H1 (cell line): Measurements from ENCODE around the gene PDZRN4. TPM values are rescaled to one million over a fixed set of nuclear protein-coding genes. Genes with fewer than 3 reads are reported as not detected.

Experiments
- CTCF ChIA-PET: fragments of 300-600 bp; sonication (Branson Sonifier 250); formaldehyde crosslinking; loops from one replicate; lab custom pipeline; 2021; ENCODE audit not compliant: partially characterized antibody; lab: Charles Lee
- POLR2A ChIA-PET: fragments of 300-600 bp; sonication (Branson Sonifier 250); formaldehyde crosslinking; loops from one replicate; lab custom pipeline; 2021; ENCODE audit warnings: inconsistent platforms; ENCODE audit not compliant: partially characterized antibody; lab: Charles Lee
- DNase-seq, 2 experiments: peaks; one replicate each; pipeline versions ENCODE4 v3.0.0 to v3.0.0-alpha.2; 2010 to 2022; ENCODE audit warnings: low spot score in 2 of 2, low read depth in 1 of 2, mixed read lengths in 1 of 2
- FAIRE-seq: peaks from 2 replicates; lab custom pipeline; 2011; peaks lifted over from hg19 to GRCh38; lab: Jason Lieb, UNC
- H2AFZ ChIP-seq: 2 replicates; pipeline ENCODE4 v1.8.1; 2012; ENCODE audit warnings: low read length, inconsistent platforms
- H2AK5ac ChIP-seq: 2 replicates; pipeline ENCODE4 v1.6.1; 2013; ENCODE audit warnings: low read depth, low read length
- H2BK120ac ChIP-seq: replicated peaks from 2 replicates; pipeline ENCODE3; 2013; ENCODE audit warnings: low read depth, low read length, inconsistent platforms
- H2BK12ac ChIP-seq: 2 replicates; pipeline ENCODE4 v1.6.1; 2013; ENCODE audit warnings: low read depth, low read length
- H2BK15ac ChIP-seq: 2 replicates; pipeline ENCODE4 v1.6.1; 2013; ENCODE audit warnings: low read length
- H2BK20ac ChIP-seq: 2 replicates; pipeline ENCODE4 v1.6.1; 2013; ENCODE audit warnings: low read length
- H2BK5ac ChIP-seq: 2 replicates; pipeline ENCODE4 v1.6.1; 2013; ENCODE audit warnings: low read depth, low read length
- H3K14ac ChIP-seq: 2 replicates; pipeline ENCODE4 v1.6.1; 2013; ENCODE audit warnings: inconsistent platforms; ENCODE audit not compliant: insufficient read length
- H3K18ac ChIP-seq: 2 replicates; pipeline ENCODE4 v1.6.1; 2013; ENCODE audit warnings: low read length; ENCODE audit errors: extremely low read depth
- H3K23ac ChIP-seq: 2 replicates; pipeline ENCODE4 v1.6.1; 2013; ENCODE audit warnings: inconsistent platforms; ENCODE audit not compliant: insufficient read length
- H3K23me2 ChIP-seq: 2 replicates; pipeline ENCODE4 v1.6.1; 2013; ENCODE audit warnings: low read depth, low read length
- H3K27ac ChIP-seq: 2 replicates; pipeline ENCODE4 v1.6.1; 2011; ENCODE audit warnings: low read depth, low read length, inconsistent platforms
- H3K27me3 ChIP-seq, 4 experiments: replicated peaks in 1 of 4; 1 replicate in 1 of 4; 2 replicates in 3 of 4; pipeline versions ENCODE4 v1.6.1 to v1.8.1; 2011 to 2013; ENCODE audit warnings: low read length in 3 of 4, mild to moderate bottlenecking in 3 of 4, inconsistent platforms in 2 of 4, mixed read lengths in 2 of 4, moderate library complexity in 1 of 4; ENCODE audit not compliant: control insufficient read depth in 3 of 4, insufficient read depth in 3 of 4; ENCODE audit errors: extremely low read depth in 1 of 4
- H3K36me3 ChIP-seq, 4 experiments: 2 replicates each; pipeline versions ENCODE4 v1.6.1 to v1.8.1; 2011 to 2013; ENCODE audit warnings: mild to moderate bottlenecking in 4 of 4, low read length in 3 of 4, moderate library complexity in 2 of 4, control low read depth in 1 of 4, inconsistent platforms in 1 of 4; ENCODE audit not compliant: insufficient read depth in 4 of 4, control insufficient read depth in 2 of 4
- H3K4ac ChIP-seq: replicated peaks from 2 replicates; pipeline ENCODE3; 2013; ENCODE audit warnings: low read length, low read depth, mixed read lengths, inconsistent platforms; ENCODE audit not compliant: insufficient read length
- H3K4me1 ChIP-seq, 4 experiments: replicated peaks in 1 of 4; 1 replicate in 1 of 4; 2 replicates in 3 of 4; pipeline versions ENCODE4 v1.6.1 to v1.8.1; 2011 to 2013; ENCODE audit warnings: low read length in 3 of 4, inconsistent platforms in 2 of 4, mixed read lengths in 1 of 4; ENCODE audit not compliant: insufficient read depth in 4 of 4, control insufficient read depth in 3 of 4
- H3K4me2 ChIP-seq, 2 experiments: 2 replicates each; pipeline versions ENCODE4 v1.6.1 to v1.8.1; 2011 to 2013; ENCODE audit warnings: low read depth in 2 of 2, low read length in 2 of 2, control low read depth in 1 of 2, inconsistent platforms in 1 of 2, mild to moderate bottlenecking in 1 of 2; ENCODE audit not compliant: insufficient read depth in 1 of 2
- H3K4me3 ChIP-seq, 4 experiments: fragments of 200-600, 300-600 bp in 1 of 4; sonication (generic), shearing (Covaris generic), sonication (Bioruptor Twin) in 1 of 4; 2 replicates each; pipeline versions ENCODE4 v1.5.1 to v1.8.1; 2011 to 2016; ENCODE audit warnings: low read length in 4 of 4, low read depth in 3 of 4, control low read depth in 2 of 4, inconsistent platforms in 2 of 4, mild to moderate bottlenecking in 2 of 4, mixed read lengths in 1 of 4, moderate library complexity in 1 of 4; ENCODE audit not compliant: insufficient read depth in 2 of 4; ENCODE audit errors: extremely low read depth in 1 of 4
- H3K56ac ChIP-seq: replicated peaks from 2 replicates; pipeline ENCODE3; 2013; ENCODE audit warnings: low read depth, mild to moderate bottlenecking, mixed read lengths, low read length, inconsistent platforms; ENCODE audit not compliant: insufficient read length
- H3K79me1 ChIP-seq: 2 replicates; pipeline ENCODE4 v1.6.1; 2013; ENCODE audit warnings: low read depth, low read length, control low read depth
- H3K79me2 ChIP-seq, 2 experiments: 2 replicates each; pipeline versions ENCODE4 v1.6.1 to v1.8.1; 2012 to 2013; ENCODE audit warnings: low read length in 2 of 2, mild to moderate bottlenecking in 2 of 2, inconsistent platforms in 1 of 2; ENCODE audit not compliant: insufficient read depth in 2 of 2, control insufficient read depth in 1 of 2
- H3K9ac ChIP-seq, 4 experiments: replicated peaks in 1 of 4; 1 replicate in 1 of 4; 2 replicates in 3 of 4; pipeline versions ENCODE4 v1.6.1 to v1.8.1; 2011 to 2013; ENCODE audit warnings: low read depth in 3 of 4, low read length in 3 of 4, control low read depth in 2 of 4, mild to moderate bottlenecking in 2 of 4, moderate library complexity in 2 of 4, inconsistent platforms in 1 of 4; ENCODE audit errors: extremely low read depth in 1 of 4
- H3K9me3 ChIP-seq, 2 experiments: 2 replicates each; pipeline versions ENCODE4 v1.6.1 to v1.8.1; 2012 to 2013; ENCODE audit warnings: mild to moderate bottlenecking in 2 of 2, moderate library complexity in 2 of 2, control low read depth in 1 of 2, inconsistent platforms in 1 of 2, low read depth in 1 of 2, low read length in 1 of 2, mixed read lengths in 1 of 2; ENCODE audit not compliant: insufficient read depth in 2 of 2
- H4K20me1 ChIP-seq, 2 experiments: replicated peaks in 1 of 2; 2 replicates each; pipeline versions ENCODE3 to v1.8.1; 2011 to 2013; ENCODE audit warnings: inconsistent platforms in 2 of 2, low read length in 2 of 2, mild to moderate bottlenecking in 1 of 2; ENCODE audit not compliant: insufficient read depth in 2 of 2, control insufficient read depth in 1 of 2
- H4K5ac ChIP-seq: 2 replicates; pipeline ENCODE4 v1.6.1; 2013; ENCODE audit warnings: low read length, low read depth, mixed read lengths, inconsistent platforms; ENCODE audit not compliant: insufficient read length
- H4K8ac ChIP-seq: 2 replicates; pipeline ENCODE4 v1.8.0; 2013; ENCODE audit warnings: mild to moderate bottlenecking, moderate library complexity, low read length, inconsistent platforms; ENCODE audit not compliant: insufficient read depth; ENCODE audit errors: extremely low read depth
- H4K91ac ChIP-seq: replicated peaks from 2 replicates; pipeline ENCODE3; 2013; ENCODE audit warnings: low read length, mixed read lengths, inconsistent platforms; ENCODE audit not compliant: insufficient read length
- EP300 ChIP-seq, 2 experiments: IDR thresholded peaks; 1 replicate in 1 of 2; 2 replicates in 1 of 2; pipeline ENCODE4 v1.6.1; 2011 to 2012; ENCODE audit warnings: low read depth in 2 of 2, low read length in 2 of 2, mild to moderate bottlenecking in 2 of 2, borderline replicate concordance in 1 of 2, inconsistent platforms in 1 of 2, moderate library complexity in 1 of 2
- GTF2F1 ChIP-seq: IDR thresholded peaks from 2 replicates; pipeline ENCODE4 v1.6.1; 2012; ENCODE audit warnings: low read depth, low read length, improper control_type of control experiment, borderline replicate concordance
- RNF2 ChIP-seq: fragments of 200-900, 300-1000 bp; sonication (generic); IDR thresholded peaks from 2 replicates; pipeline ENCODE4 v1.7.1; 2016; ENCODE audit warnings: borderline replicate concordance, low read depth, mild to moderate bottlenecking, antibody characterized with exemption, low read length; ENCODE audit not compliant: poor library complexity, severe bottlenecking; ENCODE audit errors: missing control alignments
- SP4 ChIP-seq: IDR thresholded peaks from 2 replicates; pipeline ENCODE4 v1.6.1; 2012; ENCODE audit warnings: low read length, inconsistent platforms
- TAF1 ChIP-seq: IDR thresholded peaks from 2 replicates; pipeline ENCODE4 v1.6.1; 2011; ENCODE audit warnings: mild to moderate bottlenecking, low read depth, low read length
- TBP ChIP-seq: IDR thresholded peaks from 2 replicates; pipeline ENCODE4 v1.6.1; 2011; ENCODE audit warnings: low read depth, low read length, improper control_type of control experiment
- WGBS, 2 experiments: shearing (Covaris generic) in 1 of 2; methylation state at CpG; one replicate each; pipeline versions ENCODE4 v1.1.6 to v1.1.7; 2013 to 2015; ENCODE audit warnings: low lambda C conversion rate in 2 of 2, mixed read lengths in 2 of 2, inconsistent platforms in 1 of 2, low coverage in 1 of 2, missing lambda C conversion rate in 1 of 2; ENCODE audit not compliant: insufficient replicate concordance in 2 of 2, insufficient coverage in 1 of 2, insufficient read length in 1 of 2; ENCODE audit errors: extremely low coverage in 1 of 2, missing lambda C conversion rate in 1 of 2; 5-methylcytosine and 5-hydroxymethylcytosine counted together
- polyA plus RNA-seq, 7 experiments: library from polyadenylated mRNA; depleted of rRNA in 3 of 7; stranded (reverse) in 5 of 7; unstranded in 2 of 7; fragments of >200 nt in 5 of 7; fragments of 200-250 nt in 2 of 7; gene quantifications; 1 replicate in 5 of 7; 2 replicates in 1 of 7; 4 replicates in 1 of 7; pipeline versions ENCODE4 v1.2.1 to v1.2.3, GENCODE V29; 2011 to 2013; ENCODE audit warnings: missing spikeins in 2 of 7, mixed read lengths in 2 of 7
- total RNA-seq: library from RNA; stranded (reverse); fragmentation: NEBNext Ultra II Directional; extraction: Animal tissue kit (Norgen Biotek cat#: 25700); gene quantifications from 2 replicates; pipeline ENCODE4 v1.2.1, GENCODE V29; 2021
- TF ChIP-seq, protein P1 (sequence below): IDR thresholded peaks from 2 replicates; pipeline ENCODE4 v1.6.1; 2011; ENCODE audit warnings: low read length, improper control_type of control experiment

The PDZRN4 gene
- total and polyA plus RNA-seq, 2 of the 8 experiments (the other 6 are each of a cell fraction or from before 2014, with no cell fraction given), result not detected

DNA sequence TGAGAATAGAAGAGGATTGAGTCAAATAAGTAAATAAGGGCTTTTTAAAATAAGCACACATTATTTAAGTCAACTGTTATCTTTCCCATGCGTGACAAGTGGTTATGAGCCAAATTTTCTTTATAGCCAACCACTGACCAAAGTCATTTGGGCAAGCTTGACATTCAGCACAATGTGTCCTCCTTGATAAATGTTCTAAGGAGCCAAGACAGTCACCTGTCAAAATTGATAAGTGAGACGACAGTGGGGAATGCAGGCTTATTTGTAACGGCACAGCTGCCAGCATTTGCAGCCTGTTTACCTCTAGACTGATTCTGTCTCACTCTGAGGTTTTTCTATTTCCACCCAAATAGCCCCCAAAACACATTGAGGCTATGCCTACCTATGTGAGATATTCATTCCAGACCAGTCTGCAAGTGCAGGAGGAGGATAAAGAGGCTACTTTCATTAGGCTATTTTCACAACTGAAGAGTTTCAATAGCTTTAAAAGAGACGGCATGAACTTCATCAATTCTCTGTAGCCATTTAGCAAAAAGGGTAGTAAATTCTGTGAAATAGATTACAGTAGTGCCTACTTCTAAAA lies 339.5 kb downstream of the PDZRN4 start:
- H3K79me2 ChIP-seq, result no peaks in the 10 kb centered on the region
- no peak overlapping the region for H4K8ac ChIP-seq
- H3K27me3 ChIP-seq, result no peaks in the 10 kb centered on the region
- H2AK5ac ChIP-seq, result no peak overlapping the region
- no peaks in the 10 kb centered on the region for H3K4me1 ChIP-seq
- H2BK120ac ChIP-seq, result no peak overlapping the region
- H3K4me2 ChIP-seq, result no peak overlapping the region
- H3K36me3 ChIP-seq, result no peaks in the 10 kb centered on the region
- no peak overlapping the region for H3K9ac ChIP-seq
- H3K56ac ChIP-seq, result no peak overlapping the region
- H3K23ac ChIP-seq, result no peak overlapping the region
- WGBS, 2 experiments, result 78% methylated on average over 4 of the region's 4 CpGs; no CpG with 5 or more reads in 1 of the 2 experiments
- H2BK20ac ChIP-seq, result no peak overlapping the region
- ChIA-PET POLR2A (interaction anchor here (0.6 kb wide), 2 partner anchors 186 to 617 kb away, joined by 3 read pairs; no protein-coding TSS in a partner anchor), CTCF (interaction anchor here (0.6 to 0.7 kb wide), 2 partner anchors 12 to 17 kb away, joined by 3 read pairs; no protein-coding TSS in a partner anchor)
- no peaks in the 10 kb centered on the region for H3K23me2 ChIP-seq
- no peak overlapping the region for H3K27ac ChIP-seq
- H3K18ac ChIP-seq, result no peak overlapping the region
- H2AFZ ChIP-seq, result no peak overlapping the region
- H3K4ac ChIP-seq, result no peak overlapping the region
- FAIRE-seq, result no peak
- no peak overlapping the region for H3K4me3 ChIP-seq
- TF ChIP-seq GTF2F1 (no peak), RNF2 (no peak), SP4 (no peak), EP300 (IDR thresholded peaks at IDR 0.05; ENCODE audit: borderline replicate concordance in 1 of 2, low read depth in 2 of 2, low read length in 2 of 2) (no peak), TAF1 (no peak), TBP (no peak)
- TF ChIP-seq, protein P1, sequence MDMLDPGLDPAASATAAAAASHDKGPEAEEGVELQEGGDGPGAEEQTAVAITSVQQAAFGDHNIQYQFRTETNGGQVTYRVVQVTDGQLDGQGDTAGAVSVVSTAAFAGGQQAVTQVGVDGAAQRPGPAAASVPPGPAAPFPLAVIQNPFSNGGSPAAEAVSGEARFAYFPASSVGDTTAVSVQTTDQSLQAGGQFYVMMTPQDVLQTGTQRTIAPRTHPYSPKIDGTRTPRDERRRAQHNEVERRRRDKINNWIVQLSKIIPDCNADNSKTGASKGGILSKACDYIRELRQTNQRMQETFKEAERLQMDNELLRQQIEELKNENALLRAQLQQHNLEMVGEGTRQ, result no peak
- TF ChIP-seq, all 59 proteins: peak for 0
- DNase-seq, result no peak
- H3K14ac ChIP-seq, result no peak overlapping the region
- H4K20me1 ChIP-seq, result no peaks in the 10 kb centered on the region
- no peak overlapping the region for H2BK5ac ChIP-seq
- no peak overlapping the region for H2BK15ac ChIP-seq
- no peak overlapping the region for H2BK12ac ChIP-seq
- H4K5ac ChIP-seq, result no peak overlapping the region
- H3K79me1 ChIP-seq, result no peaks in the 10 kb centered on the region
- H3K9me3 ChIP-seq, result no peaks in the 10 kb centered on the region
- H4K91ac ChIP-seq, result no peak overlapping the region
